Measurements from ENCODE around the gene UBTD2.
A peak's percentile ranks its signal among the peaks of the same experiment; 100 is the strongest.
"Not testable (repeated sequence)": the region's sequence is repeated elsewhere in the genome, so short reads cannot be mapped to it uniquely, and the experiment has no call there.

UBTD2 gene, protein sequence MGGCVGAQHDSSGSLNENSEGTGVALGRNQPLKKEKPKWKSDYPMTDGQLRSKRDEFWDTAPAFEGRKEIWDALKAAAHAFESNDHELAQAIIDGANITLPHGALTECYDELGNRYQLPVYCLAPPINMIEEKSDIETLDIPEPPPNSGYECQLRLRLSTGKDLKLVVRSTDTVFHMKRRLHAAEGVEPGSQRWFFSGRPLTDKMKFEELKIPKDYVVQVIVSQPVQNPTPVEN

DNA sequence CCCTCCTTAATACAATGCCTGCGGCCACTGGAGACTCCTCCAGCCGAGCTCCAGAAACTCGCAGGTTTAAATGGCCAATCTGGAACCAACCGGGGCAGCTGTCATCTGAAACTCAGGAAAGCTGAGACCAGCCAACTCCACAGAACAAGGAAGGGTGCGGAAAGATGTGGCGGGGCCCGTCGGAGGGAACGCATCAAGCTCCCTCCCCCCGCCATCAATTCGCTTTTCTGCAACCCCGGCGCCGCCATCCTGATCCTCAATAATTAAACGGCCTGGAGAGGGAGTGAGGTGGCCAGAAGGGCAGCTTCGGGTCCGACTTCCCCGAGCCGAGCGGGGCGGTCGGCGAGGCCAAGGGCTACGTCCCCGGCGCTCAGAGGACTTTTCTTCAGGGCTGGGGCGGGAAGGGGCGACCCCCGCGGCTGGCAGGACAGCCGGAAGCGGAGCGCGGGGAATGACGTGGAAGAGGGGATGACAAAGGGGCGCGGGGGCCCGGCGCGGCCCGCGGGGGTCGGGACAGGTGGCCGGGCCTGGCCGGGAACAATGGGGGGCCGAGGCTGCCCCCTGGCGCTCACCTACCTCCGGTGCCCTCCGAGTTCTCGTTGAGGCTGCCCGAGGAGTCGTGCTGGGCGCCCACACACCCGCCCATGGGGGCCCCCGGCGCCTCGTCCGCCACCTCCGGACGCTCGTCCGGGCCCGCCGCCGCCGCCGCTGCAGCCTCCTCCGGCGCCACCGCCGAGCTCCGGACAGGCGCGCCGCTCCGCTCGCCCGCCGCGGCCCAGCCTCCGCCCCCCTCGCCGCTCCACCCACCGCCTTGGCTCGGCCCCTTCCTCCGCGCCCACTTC lies at the start of gene UBTD2:
Gene UBTD2, minus strand, starts transcription at position 745 of the 842 bp plus-strand sequence. Its CDS starts 99 bp downstream, at position 646.
- peak; percentile 62 for DNase-seq

DNA sequence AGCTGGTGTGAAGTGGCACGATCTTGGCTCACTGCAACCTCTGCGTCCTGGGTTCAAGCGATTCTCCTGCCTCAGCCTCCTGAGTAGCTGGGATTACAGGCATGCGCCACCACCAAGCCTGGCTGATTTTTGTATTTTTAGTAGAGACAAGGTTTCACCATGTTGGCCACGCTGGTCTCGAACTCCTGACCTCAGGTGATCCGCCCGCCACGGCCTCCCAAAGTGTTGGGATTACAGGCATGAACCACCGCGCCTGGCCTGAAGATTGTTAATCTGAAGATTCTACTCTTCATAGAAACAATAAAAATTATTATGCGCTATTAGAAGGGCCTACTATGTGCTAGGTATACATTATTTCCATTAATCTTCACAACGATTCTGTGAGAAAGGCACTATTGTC lies 43.3 kb upstream of the UBTD2 start:
- not testable (repeated sequence) for DNase-seq

DNA sequence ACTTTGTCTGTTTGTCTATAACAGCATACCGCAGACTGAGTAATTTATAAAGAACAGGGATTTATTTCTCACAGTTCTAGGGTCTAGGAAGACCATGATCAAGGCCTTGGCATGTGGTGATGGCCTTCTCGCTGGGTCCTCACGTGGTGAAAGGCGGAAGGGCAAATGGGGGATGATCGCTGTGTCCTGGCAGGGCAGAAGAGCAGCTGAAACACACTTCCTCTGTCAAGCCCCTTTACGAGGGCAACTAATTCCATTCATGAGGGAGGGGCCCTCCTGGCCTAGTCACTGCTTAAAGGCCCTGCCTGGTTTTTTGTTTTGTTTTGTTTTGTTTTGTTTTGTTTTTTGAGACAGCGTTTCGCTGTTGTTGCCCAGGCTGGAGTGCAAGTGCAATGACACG lies 41.9 kb upstream of the UBTD2 start:
- no peak for DNase-seq

DNA sequence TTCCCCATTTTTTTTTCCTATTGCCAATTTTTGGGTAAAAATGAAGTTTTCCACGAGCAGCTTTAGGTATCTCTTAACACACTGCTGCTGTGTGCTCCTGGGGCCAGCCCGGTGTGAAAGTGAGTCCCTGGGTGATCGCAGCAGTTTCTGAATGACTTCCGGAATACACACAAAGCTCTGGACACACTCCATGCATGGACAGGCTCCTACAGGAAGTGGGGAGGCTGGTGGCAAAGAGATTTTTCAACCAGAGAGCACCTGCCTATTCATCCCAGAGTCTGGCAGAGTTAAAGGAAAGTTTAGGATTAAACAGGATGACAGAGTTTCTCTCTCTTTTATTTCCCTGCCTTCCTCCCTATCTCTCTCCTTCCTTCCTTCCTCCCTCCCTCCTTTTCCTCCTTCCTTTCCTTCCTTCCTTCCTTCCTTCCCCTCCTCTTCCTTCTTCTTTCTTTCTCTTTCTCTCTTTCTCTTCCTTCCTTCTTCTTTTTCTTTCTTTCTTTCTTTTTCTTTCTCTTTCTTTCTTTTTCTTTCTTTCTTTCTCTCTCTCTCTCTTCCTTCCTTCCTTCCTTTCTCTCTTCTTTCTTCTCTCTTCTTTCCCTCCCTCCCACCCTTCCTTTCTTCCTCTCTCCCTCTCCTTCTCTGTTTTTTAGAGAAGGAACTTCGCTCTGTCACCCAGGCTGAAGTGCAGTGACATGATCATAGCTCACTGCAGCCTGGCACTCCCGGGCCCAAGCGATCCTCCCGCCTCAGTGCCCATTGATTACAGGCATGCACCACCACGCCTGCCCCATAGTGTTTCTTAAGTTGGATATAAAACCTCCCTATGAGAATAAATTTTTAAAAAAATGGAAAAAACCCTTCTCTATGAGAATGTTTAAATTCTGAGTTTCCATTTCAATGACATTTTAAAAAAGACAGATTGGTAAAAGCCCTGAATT lies 38.7 kb upstream of the UBTD2 start:
- no peak for DNase-seq

DNA sequence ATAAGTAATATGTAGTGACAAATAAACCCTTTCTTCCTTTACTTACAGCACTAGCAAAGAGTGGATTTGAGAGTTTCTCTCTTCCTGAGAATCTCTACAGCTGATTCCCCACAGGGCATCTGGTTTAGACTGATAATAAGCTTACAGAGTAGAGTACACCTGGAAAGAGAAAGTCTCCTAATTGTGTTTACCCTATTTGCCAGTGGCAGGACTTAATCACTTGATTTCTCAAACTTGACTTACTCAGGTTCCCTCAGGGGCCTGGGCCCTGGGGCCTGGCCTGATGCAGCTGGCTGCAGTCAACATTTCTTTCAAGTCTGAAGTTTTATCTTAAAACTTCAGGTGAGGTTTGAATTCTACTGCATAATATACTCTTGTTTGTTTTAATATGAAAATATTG lies 38.0 kb upstream of the UBTD2 start:
- DNase-seq = no peak

DNA sequence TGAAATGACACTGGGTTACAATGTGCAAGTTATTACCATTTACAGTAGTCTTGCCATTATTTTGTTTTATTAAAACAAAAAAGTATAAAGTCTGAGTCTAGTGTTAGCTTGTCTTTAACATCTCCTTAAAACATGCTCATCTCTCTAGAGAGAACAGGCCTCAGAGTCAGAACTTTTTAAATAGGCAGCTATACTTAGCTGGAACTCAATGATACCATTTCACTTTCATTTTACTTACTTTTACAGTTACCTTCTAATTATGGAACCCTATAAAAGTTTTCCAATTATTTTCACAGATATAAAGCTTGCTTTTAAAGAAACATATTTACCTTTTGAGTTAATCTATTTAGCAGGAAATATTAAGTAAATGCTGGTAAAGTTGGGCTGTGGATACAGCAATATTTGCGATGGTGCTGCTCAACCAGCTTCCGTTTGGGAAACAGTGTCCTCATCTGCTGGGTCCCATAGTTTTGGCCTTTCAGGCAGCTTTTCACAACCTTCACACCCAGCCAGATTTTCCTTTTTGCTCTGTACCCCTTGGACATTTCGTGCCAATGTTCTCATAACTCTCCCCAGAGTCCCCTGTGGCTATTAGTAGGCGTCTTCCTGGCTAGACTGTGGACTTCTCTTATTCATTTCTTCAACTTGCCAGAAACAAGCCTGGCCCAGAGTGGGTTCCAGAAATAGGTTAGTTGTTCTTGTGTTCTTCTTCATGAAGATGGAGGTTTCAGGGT lies 36.3 kb upstream of the UBTD2 start:
- no peak for DNase-seq

DNA sequence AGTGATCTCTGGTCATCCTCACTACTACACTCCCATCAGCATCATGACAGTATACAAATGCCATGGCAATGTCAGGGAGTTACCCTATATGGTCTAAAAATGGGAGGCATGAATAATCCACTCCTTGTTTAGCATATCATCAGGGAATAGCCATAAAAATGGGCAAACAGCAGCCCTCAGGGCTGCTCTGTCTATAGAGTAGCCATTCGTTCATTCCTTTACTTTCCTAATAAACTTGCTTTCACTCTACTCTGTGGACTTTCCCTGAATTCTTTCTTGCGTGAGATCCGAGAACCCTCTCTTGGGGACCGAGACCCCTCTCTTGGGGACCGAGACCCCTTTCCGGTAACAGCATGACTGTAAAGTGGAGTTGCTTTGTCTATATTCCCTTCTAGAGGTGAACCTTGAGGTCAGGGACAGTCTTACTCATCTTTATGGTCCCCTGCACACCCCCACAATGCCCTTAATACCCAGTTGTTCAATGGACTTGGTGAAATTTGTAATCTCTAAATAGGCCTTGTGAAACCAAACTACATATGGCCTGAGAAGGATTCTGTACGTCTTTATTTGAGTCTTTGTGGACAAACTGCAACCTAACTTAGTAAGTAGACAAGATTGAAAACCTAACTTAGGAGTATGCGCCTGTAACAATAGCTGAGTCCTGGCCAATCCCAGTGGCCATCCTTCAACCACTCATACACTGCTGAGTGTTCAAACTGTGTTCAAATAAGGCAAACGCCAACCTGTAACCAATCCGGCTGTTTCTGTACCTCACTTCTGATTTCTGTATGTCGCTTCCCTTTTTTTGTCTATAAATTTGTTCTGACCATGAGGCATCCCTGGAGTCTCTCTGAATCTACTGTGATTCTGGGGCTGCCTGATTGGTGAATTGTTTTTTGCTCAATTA lies 32.3 kb upstream of the UBTD2 start:
- DNase-seq = no peak

DNA sequence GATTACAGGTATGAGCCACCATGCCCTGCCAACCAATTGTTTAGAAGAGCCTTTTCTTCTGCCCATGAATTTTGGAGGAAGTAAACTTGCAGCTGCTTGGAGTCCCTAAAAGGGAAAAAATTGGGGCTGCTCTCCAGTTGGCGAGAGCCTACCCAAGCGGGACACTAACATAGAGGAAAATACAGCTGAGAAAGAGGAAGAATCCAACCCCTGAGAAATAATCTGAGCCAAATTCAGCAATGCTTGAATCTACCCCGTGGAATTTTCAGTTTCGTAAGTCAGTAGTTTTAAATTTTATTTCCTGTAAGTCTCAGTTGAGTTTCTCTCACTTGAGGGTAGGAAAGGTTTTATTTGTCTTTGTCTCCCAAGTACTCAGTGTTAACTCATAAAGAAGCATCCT lies 30.4 kb upstream of the UBTD2 start:
- no peak for DNase-seq

DNA sequence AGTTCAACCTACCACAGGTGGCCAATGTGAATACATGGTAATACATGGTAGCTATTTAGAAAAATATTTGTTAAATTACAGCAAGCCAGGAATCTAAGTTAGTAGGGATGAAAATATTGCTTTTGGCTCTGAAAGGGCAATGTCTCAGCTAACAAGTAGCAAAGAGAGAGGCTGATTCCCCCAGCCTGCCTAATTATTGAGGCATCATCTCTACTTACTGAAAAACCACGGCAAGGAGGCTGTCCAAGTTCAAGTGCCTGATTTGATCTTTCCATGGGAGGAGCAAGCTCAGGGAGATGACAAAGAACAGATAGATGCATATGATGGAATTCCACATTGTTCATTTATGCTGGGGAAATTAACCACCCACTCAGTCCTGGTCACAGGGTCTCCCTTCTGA lies 28.7 kb upstream of the UBTD2 start:
- DNase-seq = no peak

DNA sequence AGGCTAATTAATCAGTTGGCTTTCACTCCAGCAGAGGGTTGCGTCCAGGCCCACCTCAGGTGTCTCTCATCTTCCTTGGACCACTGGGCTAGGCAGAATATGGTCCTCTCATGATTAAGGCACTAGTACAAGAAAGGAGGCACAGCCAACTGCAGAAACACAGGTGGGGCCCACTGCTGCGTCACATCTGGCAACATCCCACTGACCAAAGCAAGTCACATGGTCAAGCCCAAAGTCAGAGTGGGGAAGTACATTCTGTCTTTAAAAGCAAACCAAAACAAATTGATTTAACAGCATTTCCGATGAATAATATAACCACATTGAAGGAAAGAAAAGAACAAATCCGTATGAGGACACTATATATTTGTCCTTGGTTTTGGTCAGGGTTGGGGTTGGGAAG lies 28.0 kb upstream of the UBTD2 start:
- no peak for DNase-seq

DNA sequence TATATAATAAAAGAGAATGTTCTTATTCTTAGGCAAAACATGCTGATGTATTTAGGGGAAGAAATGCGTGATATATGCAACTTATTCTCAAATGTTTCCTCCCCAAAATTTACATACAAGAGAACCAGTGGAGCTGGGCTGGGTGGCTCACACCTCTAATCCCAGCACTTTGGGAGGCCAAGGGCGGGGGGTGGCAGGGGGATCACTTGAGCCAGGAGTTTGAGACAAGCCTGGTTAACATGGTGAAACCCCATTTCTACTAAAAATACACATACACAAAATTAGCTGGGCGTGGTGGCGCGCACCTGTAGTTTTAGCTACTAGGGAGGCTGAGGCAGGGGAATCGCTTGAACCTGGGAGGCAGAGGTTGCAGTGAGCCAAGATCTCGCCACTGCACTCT lies 27.5 kb upstream of the UBTD2 start:
- no peak for DNase-seq

DNA sequence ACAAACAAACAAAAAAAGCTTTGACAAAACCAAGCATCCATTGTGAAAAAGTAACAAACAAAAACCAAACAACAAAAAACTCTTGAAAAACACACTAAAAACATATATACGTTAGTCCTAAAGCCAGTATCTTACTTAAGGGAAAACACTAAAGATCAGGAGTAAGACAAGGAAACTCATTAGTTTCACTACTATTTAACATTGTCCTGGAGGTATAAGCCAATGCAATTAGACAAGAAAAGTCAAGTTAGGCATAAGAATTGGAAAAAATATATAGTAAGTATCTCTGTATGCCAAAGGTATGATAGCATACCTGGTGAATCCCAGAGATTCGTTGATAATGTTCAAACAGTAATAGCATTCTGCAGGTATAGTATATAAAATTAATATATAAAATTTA lies 21.8 kb upstream of the UBTD2 start:
- DNase-seq = no peak

DNA sequence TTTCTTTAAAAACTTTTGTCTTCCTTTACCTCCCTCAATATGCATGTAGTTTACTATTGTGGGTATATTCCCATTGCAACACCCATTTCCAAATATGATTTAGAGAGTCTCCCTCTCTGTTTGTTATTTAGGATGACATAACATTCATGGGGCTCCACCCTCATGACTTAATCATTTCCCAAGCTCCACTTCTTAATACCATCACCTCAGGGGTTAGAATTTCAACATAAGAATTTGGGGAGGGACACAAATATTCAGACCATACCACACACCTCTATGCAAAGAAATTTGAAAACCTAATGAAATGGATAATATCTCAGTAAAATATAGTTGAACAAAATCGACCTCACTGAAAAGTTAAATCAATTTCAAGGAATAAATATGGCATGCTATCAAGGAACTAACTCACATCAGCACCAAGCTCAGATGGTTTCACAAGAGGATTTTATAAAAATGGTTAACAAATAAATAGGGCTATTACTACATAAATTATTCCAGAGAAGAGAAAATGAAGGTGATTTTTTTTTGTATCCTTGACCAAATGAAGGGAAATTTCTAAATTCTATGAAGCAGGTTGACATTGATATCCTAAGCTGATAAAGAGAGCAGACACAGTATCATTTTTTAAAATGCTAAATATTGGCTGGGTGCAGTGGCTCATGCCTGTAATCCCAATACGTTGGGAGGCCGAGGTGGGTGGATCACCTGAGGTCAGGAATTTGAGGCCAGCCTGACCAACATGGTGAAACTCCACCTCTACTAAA lies 20.2 kb upstream of the UBTD2 start:
- no peak for DNase-seq

DNA sequence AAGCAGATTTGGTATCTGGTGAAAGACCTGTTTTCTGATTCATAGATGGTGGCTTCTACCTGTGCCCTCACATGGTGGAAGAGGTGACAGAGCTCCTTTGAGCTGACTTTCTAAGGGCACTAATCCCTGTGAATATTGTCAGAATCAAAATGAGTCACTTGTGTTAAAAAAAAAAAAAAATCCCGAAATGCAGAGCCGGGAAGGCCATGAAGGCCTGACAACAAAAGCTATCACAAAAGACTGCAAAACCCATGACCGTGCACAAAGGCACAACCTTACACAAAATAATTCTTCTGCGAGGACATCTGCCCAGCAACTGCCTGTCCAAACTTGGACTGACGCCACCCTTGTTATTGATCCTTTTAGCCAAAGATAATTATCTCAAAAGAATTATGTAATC lies 19.6 kb upstream of the UBTD2 start:
- DNase-seq = no peak

DNA sequence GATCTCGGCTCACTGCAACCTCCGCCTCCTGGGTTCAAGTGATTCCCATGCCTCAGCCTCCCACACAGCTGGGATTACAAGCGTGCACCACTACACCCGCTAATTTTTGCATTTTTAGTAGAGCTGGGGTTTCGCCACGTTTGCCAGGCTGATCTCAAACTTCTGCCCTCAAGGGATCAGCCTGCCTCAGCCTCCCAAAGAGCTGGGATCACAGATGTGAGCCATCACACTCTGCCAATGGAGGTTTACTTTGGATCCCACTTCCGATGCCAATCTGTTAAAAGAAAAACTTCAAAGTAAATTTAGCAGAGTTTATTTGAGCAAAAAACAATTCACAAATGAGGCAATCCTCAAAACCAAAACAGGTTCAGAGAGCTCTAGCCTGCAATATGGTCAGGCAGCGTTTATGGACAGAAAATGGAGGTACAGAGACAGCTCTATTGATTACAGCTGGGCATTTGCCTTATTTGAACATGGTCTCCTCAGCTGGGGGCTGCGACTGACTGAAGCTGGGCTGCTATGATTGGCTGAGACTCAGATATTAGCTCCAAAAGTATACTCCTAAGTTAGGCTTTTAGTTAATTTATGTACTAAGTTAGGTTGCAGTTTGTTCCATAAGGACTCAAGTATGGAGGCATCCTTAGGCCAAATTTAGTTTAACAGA lies 18.6 kb upstream of the UBTD2 start:
- no peak for DNase-seq

DNA sequence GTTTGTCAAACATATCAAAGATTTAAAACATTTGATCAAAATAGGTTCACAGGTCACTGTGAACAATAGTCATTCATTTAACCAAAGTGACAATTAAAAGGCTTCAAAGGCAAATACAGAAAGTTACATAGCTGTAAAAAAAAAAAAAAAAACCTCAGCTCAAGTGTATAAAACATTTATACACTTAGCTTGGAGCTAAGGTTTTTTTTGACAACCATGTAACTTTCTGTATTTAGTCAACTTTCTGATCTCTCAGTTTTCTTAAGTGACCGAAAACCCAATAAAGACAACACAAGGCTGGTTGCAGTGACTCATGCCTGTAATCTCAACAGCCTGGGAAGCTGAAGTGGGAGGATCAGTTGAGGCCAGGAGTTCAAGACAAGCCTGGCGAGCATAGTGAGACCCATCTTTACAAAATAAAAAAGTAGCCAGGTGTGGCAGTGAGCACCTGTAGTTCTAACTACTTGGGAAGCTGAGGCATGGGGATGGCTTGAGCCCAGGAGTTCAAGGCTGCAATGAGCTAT lies 16.4 kb upstream of the UBTD2 start:
- DNase-seq = no peak

DNA sequence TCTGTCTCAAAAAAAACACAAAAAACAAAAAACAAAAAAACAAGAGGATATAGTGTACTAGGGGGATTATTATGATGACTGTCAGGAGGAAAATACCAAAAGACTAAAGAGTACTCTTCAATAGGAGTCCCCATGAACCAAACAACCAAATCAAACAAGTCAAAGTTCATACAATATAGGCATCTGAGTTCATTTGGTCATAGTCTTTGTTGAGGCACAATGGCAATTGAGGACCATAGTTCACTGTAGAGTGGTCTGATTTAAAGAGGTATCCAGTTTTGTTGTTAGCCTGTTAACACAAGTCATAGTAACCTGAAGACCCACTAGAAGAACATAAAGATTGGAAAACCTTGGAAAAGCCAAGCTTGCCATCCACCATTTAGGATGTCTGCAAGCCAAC lies 11.3 kb upstream of the UBTD2 start:
- no peak for DNase-seq

DNA sequence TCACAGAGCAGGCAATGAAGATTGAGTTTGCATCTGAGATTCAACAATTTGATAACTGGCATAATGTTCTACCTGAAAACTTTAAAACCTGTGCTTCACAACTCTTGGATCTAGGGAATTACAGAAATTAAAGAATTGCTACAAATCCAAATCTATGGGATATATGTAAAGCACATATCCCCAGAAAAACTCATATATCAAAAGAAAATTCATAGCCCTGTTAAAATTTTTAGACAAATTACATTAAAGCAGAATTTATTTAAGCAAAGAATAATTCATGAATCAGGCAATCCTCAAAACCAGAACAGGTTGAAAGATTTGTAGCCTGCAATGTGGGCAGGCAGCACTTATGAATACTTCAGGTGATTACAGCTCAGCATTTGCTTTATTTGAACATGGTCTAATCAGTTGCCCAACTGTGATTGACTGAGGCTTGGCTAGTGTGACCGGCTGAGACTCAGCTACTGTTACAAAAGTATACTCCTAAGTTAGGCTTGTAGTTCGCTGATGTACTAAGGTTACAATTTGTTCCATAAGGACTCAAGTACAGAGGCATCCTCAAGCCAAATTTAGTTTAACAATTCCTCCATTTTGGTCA lies 10.3 kb upstream of the UBTD2 start:
- no peak for DNase-seq

DNA sequence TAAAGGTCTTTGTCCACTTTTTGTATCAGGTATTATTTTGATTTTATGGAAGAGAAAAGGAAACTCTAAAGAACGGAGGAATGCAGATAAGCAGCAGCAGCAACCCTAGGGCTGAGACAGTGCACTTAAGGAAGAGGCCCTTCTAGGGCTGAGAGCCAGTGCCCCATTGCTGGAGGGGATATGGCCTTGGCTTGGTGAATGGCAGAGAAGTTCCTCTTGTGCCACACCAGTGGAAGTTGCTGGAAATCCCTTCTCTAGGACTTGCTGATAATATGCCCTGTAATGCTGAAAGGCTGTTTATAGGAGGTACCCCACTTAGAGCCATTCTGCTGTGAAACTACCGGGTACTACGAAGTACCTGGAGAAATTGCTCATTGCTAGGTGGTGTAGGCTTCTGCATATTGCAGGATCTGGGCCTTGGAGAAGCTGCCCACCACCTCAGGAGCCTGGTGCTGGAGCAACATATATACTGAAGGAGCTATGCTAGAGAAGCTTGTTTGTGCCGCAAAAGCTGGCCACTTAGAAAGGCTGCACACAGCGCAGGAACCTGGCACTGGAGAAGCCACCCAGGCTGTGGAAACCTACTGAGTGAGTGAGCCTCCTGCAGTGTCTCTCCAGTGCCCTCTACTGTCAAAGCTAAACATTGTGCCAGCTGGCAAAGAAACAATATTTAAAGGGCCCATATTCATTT lies 9.6 kb upstream of the UBTD2 start:
- peak; percentile 39 for DNase-seq

Data from activated CD4-positive, alpha-beta T cell treated with anti-CD3 and anti-CD28 coated beads, Interleukin-2, amount 50 U/mL, for 1 hour (primary cell).